NCI-H2081 treated with DMSO at 0.1 percent for 48 hours (cell line): ENCODE data around the gene GNGT1.
"Not testable (repeated sequence)": the region's sequence is repeated elsewhere in the genome, so short reads cannot be mapped to it uniquely, and the experiment has no call there.

ENCODE experiments used
- DNase-seq: peaks from one replicate; lab custom pipeline; 2025; lab: John Stamatoyannopoulos, UW

Gene GNGT1

DNA sequence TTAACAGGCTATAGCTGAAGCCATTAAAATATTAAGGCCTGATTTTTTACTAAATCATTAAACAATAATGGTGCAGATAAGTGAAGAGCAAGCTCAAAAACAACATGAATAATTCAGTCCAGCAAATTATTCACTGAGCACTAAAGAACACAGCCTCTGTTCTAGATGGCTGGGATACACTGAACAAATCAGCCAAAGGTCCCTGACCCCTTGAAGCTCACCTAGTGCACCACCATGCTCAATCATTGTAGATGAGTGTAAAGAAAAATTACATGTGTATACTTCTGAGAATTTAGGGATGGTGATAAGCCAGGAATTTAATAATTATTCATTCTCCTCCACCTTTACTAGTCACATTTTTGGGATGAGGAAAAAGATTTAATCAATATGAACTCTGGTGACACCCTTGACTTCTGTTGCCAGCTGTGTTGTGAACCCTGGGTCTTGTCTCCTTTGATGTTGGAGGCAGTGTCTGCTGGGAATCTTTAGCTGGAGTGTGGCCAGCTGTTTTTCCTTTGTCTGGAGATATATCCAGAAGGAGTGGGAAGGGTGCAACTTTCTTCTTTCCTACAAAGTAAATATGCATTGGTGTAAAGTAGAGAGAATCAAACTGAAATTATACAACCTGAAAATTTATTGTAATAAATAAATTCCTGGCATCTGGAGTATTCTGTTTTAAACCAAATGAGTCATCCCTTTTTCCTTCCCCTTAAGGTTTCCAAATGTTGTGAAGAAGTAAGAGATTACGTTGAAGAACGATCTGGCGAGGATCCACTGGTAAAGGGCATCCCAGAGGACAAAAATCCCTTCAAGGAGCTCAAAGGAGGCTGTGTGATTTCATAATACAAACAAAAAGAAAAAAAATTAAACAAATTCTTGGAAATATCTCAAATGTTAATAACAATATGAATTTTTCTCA lies 4.0 kb downstream of the GNGT1 start:
- no peak for DNase-seq

DNA sequence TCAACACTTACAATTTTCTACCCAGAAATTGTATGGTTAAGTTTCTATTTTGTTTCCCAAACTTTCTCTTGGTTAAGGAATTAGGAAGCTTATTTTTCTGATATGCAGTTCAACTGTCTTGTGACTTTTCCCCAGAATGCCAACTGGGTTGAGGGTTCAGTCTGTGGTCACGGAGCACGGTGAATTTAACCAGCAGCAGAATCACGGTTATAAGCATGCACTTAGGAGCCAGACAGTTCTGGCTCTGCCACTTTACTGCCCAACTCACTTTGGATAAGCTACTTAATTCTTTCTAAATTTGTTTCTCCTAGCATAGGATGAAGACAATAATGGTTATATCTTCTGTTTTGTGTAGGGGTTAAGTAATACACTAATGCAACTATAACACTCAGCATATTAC lies 4.9 kb downstream of the GNGT1 start:
- not testable (repeated sequence) for DNase-seq

DNA sequence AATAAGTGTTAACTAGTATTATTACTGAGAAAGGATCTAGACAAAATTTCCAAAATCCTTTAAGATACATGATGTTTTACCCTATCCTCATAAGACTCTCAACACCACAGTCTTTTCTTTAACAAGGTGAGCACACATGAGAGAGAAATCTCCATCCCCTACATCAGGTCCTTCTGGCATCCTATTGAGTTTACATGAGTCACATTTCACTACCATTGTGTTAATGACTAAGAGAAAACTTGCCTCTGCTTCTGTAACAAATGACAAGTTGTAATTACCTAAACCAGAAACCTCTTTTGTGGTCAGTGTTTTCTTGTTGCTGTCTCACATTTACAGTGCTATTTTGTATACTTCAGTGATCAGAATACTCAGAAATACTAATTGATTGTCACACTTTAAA lies 5.3 kb downstream of the GNGT1 start:
- not testable (repeated sequence) for DNase-seq

DNA sequence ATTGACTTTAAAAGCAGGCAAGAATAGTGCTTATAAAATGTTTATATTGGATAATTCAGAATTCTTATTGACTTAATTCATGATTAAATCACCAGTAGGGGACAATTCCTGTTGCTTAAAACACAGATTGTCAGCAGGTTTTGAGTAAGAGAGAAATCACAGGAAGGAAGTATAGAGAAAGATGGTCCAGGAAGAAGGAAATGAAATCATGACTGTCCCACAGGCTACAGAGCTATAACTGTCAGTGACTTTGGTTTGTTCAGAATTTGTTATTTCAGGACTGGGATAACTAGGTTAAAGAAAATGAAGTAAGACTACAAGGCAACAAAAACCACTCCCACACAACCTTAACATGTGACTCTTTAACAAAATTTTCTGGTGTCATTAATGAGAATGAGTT lies 6.8 kb downstream of the GNGT1 start:
- DNase-seq: no peak

DNA sequence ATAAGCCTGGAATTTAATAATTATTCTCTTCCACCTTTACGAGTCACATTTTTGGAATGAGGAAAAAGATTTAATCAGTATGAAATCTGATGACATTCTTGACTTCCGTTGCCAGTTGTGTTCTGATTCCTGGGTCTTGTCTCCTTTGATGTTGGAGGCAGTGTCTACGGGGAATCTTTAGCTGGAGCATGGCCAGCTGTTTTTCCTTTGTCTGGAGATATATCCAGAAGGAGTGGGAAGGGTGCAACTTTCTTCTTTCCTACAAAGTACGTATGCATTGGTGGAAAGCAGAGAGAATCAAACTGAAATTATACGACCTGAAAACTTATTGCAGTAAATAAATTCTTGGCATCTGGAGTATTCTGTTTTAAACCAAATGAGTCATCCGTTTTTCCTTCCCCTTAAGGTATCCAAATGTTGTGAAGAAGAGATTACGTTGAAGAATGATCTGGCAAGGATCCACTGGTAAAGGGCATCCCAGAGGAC lies 8.3 kb downstream of the GNGT1 start:
- DNase-seq: no peak

DNA sequence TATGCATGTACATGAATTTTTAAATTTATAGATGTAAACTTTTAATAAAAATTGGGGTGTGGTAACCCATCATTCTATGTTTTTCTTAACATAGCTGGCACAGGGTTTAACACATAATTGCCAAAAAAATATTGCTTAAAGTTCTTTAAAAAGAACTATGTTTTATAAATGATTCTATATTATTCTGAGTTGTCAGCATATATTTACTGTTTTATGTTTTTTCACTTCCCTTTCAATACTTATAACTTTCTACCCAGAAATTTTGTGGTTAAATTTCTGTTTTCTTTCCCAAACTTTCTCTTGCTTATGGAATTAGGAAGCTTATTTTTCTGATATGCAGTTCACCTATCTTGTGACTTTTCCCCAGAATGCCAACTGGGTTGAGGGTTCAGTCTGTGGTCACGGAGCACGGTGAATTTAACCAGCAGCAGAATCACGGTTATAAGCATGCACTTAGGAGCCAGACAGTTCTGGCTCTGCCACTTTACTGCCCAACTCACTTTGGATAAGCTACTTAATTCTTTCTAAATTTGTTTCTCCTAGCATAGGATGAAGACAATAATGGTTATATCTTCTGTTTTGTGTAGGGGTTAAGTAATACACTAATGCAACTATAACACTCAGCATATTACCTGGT lies 9.0 kb downstream of the GNGT1 start:
- DNase-seq: not testable (repeated sequence)

DNA sequence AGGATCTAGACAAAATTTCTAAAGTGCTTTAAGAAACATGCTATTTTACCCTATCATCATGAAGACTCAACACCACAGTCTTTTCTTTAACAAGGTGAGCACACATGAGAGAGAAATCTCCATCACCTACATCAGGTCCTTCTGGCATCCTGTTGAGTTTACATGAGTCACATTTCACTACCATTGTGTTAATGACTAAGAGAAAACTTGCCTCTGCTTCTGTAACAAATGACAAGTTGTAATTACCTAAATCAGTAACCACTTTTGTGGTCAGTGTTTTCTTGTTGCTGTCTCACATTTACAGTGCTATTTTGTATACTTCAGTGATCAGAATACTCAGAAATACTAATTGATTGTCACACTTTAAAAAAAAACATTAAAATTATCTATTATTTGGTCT lies 9.5 kb downstream of the GNGT1 start:
- not testable (repeated sequence) for DNase-seq

DNA sequence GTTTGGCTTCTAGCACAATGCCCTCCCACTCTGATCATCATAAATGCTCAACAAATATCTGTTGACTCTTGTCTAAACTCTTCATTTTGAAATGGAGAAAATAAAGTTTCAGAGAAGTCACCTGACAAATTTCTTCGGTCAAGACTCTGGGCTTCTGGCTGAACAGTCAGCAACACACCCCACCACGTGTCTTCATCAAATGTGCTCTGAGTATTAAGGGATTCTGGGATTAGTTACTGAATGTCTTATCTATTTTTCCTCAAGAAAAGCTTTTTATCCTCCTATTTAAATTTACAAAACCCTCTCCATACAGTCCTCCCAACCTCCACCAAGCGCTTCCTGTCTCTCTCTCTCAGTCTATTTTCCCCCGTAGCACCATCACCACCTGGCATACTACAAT lies 9.9 kb downstream of the GNGT1 start:
- DNase-seq: not testable (repeated sequence)

DNA sequence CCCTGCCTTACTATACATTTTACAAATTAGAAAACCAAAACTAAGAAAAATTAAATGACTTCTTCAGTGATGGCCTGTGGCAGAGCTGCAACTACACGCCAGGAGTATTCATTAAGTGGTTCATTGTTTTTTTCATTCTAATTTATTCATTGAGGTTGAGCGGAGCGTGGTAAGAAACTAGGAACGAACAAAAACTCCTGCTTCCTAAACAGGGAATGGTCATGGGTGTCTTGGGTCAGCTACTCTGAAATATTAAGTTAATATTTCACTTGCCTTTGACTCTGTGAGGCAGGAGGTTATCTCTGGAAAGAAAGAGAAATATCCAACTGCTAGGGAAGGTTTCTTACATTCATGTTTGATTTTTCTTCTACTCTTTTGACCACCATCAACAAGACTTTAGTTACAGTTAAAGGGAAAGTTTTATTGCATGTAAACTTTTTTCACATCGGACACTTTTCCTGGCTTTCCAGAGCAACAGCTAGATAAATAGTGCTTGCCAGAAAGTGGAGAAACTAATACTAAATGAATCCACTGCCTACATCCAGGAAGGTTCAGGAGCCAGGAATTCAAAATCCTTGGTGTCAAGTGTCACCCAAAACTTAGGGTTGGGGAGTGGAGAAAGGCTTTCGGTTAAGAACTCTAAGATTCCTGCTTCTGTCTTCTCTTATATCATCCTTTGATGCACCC lies 14.3 kb downstream of the GNGT1 start:
- DNase-seq: no peak

DNA sequence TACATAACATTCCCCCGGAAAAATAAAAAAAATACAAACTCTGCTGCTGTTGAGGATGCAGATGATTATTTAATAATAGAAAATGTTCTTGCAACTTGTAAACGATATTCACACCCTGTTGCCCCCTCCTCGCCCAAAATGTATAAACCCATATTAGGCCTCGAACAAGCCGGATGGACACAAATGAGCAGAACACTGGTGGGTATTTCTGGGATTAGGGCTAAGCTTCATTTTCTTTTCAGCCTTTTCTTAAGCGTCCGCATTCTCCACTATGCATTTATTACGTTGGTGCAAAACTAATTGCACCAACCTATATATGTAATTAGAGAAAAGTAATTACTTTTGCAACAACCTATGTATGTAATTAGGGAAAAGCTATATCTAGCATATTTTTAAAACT lies 14.8 kb downstream of the GNGT1 start:
- no peak for DNase-seq

DNA sequence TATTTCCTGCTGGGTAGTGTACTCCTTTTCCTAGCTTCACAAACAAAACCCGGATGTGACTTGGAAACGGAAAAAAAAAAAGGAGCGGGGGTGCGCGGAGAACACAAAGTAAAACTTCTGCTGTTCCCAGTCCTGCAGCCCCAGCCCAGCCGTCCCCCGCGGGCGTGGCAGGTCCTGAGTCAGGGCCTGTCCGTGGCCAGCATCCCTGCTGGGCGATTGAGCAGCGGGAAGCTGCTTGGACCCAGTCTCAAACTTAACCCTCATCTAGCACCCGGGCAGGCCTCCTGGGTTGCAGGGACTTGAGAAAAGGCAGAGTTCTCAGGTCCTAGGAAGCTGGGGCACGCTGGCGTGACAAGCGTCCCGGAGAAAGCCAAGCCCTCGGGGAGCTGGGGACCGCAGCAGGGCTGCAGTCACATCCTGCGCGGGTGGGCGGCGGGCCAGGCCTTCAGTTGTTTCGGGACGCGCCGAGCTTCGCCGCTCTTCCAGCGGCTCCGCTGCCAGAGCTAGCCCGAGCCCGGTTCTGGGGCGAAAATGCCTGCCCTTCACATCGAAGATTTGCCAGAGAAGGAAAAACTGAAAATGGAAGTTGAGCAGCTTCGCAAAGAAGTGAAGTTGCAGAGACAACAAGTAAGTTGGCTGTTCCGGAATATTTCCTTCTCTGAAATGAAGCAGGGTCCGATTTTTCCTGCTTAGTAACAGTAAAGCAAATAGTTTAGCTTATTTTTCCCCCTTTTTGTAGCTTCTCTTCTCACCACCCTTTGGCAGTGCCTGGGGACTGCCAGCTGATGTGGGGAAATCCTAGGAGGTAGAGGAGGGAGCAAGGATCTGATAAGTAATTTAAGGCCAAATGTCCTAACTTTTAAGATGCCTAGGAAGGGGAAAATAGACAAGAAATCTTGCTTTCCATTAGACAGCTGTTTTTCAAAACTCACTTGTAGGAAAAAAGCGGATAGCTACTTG lies 15.5 kb downstream of the GNGT1 start, which contains the start of gene GNG11:
Gene GNG11, plus strand, starts transcription at position 129 of the 960 bp plus-strand sequence. Its CDS starts 403 bp downstream, at position 532.
- DNase-seq: no peak

DNA sequence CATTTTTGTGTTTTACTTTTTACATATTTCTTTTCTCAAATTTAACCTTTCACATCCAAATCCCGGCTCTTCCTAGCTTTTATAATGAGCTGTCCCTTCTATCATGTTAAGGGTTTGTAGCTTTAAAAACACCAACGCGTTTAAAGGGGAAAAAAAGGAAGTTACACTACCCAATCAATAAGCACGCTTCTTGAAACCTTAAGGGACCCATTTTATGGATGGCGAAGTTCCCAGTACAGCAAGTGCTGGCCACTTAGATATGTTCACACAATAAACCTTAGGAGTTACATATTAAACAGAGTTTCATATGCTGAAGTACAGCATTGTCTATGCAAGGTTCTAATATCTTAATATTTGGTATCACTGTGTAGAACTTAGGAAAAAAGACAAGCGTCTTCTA lies 16.9 kb downstream of the GNGT1 start:
- no peak for DNase-seq

DNA sequence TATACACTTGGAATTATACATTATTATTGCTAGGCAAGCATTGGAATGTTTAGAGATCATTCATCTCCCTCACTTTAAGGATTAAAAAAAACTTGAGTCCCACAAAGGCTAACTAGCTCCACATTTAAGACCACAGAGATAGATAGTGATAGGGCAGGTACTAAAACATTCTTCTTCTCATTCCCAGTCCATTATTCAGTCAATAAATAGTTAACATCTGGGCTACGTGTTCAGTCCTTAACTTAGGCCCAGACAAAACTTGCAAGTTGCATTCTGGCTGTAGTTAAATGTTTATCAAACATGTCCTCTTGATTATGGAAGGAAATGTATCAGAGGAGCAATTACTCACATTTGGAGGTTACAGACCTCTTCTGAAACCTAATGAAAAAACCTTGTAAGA lies 17.6 kb downstream of the GNGT1 start:
- no peak for DNase-seq

DNA sequence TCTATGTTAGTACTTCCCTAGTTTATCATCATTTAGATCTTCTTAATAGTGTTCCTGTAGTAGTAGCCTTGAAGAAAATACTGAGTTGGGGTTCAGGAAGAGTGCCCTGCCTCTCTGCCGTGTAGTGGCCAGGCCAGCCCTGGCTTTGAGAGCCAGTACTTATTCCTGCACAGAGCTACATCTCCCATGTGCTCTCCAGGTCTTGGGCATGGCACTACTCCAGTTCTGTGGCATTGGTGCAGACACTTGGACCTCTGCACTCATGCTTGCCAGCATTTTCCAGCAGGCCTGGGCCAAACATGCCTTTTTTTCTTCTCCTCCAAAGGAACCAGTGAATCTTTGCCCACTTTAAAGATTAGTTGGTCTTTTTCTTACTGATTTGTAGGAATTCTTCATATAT lies 20.4 kb downstream of the GNGT1 start:
- DNase-seq: no peak

DNA sequence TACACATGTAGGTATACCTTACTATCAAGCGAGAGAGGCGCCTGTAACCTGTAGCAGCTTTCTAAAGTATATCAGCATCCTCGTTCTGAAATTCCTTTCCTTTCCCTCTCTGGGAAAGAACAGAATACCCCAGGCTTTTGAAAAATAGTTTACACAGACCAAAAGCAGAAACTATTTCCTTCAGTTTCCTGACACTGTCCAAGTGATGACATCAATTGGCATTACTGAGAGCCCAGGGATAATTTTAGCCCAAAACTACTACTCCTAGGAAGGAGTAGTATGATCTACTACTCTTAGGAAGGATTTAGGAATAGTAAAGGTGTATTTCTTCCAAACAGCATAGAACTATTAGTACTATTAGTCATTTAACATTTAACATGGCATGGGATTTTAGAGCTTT lies 21.2 kb downstream of the GNGT1 start:
- DNase-seq: no peak

DNA sequence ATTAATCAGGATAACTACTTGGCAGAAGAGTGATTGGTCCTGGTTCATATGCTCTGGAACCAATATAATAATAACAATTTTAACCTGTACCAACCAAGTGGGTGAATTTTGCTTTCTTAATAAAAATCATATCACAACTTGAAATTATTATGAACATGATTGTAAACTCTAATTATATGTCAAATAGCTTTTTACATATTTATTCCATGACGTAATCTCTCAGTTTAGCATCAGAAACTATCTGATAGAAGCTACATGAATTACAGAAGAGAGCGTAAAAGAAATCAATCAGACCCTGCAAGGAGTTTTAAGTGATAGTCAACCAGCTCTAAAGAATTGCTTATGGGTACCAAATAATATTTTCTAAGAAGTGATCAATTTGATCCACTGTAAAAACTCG lies 25.3 kb downstream of the GNGT1 start:
- no peak for DNase-seq

DNA sequence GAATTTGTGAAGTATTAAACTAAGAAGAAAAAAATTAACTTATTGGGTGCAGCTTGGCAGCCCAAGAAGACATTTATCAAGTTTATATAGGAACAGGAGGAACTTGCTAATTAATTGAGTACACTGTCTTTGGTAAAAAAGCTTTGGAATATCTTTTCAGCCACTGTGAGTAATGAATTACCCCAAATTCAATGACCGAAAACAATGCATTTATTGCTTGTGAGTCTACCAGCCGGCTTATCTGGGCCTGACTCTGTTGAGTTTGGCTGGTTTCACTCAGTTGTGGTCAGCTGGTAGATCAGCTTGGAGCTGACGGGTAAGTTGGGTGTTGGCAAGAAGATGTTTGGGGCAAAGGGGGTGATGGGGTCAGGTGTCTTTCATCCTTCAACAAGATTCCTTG lies 26.8 kb downstream of the GNGT1 start:
- no peak for DNase-seq

DNA sequence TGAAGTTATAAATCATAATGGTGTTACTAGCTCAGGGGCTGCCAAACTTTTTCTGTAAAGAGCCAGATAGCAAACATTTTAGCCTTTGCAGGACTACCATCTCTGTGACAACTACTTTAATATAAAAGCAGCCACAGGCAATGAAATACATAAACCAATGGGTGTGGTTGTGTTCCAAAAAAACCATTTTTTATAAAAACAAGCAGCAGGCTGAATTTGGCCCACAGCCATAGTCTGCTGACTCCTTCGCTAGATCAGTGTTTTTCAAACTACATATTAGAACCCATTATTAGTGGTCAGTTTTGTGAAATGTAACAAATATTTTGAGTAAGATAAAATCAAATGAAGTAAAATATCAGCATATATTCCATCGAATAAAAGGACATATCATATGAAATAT lies 28.7 kb downstream of the GNGT1 start:
- DNase-seq: no peak

DNA sequence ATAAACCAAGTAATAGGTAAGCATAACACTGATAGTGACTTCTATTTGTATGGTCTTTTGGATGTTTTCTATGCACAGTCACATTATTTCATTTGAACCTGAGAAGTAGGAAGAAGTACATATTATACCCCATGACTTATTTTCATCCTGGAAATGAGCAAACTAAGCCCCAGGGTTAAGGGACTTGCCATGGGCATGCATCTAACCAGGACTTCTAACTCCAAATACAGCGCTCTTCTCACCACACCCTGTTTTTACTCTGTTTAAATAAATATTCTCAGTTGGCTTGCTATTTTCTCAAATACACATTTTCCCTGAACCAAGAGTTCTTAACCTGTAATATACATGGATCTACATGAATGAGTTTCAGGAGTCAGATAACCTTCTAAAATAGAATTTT lies 31.5 kb downstream of the GNGT1 start:
- no peak for DNase-seq

DNA sequence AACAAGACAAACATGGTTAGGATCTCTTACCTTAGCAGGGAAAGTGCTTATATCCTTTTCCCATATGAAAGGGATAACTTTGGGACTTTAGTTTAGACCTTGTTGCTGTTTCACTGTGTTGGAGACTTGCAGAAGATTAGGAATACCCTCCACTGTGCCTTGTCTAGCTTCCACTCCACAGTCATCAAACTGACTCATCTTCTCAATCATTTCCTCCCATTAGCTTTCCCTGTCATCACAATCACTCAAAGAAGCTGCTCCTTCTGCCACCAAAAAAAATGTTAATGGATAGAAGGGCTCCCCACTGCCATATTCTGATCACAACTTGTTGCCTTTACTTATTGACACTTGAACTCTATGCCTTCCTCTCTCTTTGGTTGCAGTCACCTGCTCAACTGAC lies 31.9 kb downstream of the GNGT1 start:
- no peak for DNase-seq

DNA sequence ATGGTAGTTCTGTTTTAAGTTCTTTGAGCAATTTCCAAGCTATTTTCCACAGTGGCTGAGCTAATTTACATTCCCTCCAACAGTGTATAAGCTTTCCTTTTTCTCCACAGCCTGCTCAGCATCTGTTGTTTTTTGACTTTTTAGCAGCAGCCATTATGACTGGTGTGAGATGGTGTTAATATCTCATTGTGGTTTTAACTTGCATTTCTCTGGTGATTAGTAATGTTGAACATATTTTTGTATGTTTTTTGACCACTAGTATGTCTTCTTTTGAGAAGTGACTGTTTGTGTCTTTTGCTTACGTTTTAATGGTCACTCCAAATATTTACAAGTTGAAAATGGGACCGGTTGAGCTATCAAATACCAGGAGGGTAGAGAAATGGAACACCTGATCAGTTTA lies 35.6 kb downstream of the GNGT1 start:
- no peak for DNase-seq
